HEK293 (cell line): ENCODE measurements around the gene CUL9.

Experiments
- CTCF ChIA-PET: fragments of 350-600 bp; formaldehyde crosslinking; extraction: SDS; loops from one replicate; lab custom pipeline; 2021; ENCODE audit warnings: antibody characterized with exemption; lab: Yijun Ruan, JAX
- POLR2A ChIA-PET: fragments of 300-600 bp; formaldehyde crosslinking; extraction: SDS; loops from one replicate; lab custom pipeline; 2020; ENCODE audit warnings: antibody characterized with exemption, inconsistent platforms; lab: Yijun Ruan, JAX
- H3K27ac ChIP-seq: fragments of 200-500 bp; sonication (Bioruptor generic); 2 replicates; pipeline ENCODE4 v1.5.1; 2014; ENCODE audit warnings: low read depth, low read length, control low read depth, inconsistent platforms; ENCODE audit errors: extremely low read depth
- H3K36me3 ChIP-seq, 2 experiments: fragments of 200-500 bp in 1 of 2; sonication (Bioruptor generic) in 1 of 2; 1 replicate in 1 of 2; 2 replicates in 1 of 2; pipeline ENCODE4 v1.5.1; 2014 to 2017; ENCODE audit warnings: inconsistent platforms in 2 of 2, low read length in 2 of 2; ENCODE audit not compliant: control insufficient read depth in 2 of 2, insufficient read depth in 1 of 2
- H3K4me1 ChIP-seq: fragments of 200-500 bp; sonication (Bioruptor generic); 2 replicates; pipeline ENCODE4 v1.5.1; 2014; ENCODE audit warnings: mild to moderate bottlenecking, low read length, inconsistent platforms; ENCODE audit not compliant: control insufficient read depth, insufficient read depth
- H3K4me3 ChIP-seq: 2 replicates; pipeline ENCODE4 v1.5.1; 2011; ENCODE audit warnings: low read depth, mild to moderate bottlenecking, control low read depth, low read length, moderate library complexity
- H3K9me3 ChIP-seq: fragments of 200-500 bp; sonication (Bioruptor generic); 2 replicates; pipeline ENCODE4 v1.5.1; 2014; ENCODE audit warnings: low read depth, low read length, inconsistent platforms; ENCODE audit not compliant: control insufficient read depth, insufficient read depth
- GFI1B ChIP-seq: fragments of 450-650 bp; formaldehyde crosslinking; IDR thresholded peaks from 2 replicates; pipeline ENCODE4 v1.5.1; 2016; ENCODE audit warnings: missing biosample characterization, missing genetic modification characterization
- IKZF3 ChIP-seq: fragments of 450-650 bp; IDR thresholded peaks from 2 replicates; pipeline ENCODE4 v1.5.0; 2018; ENCODE audit warnings: missing biosample characterization, mild to moderate bottlenecking, missing genetic modification characterization, moderate library complexity
- MZF1 ChIP-seq: fragments of 450-650 bp; formaldehyde crosslinking; IDR thresholded peaks from 2 replicates; pipeline ENCODE4 v1.5.1; 2017; ENCODE audit warnings: missing biosample characterization, missing genetic modification characterization, borderline replicate concordance
- PRDM6 ChIP-seq: fragments of 450-650 bp; formaldehyde crosslinking; IDR thresholded peaks from 2 replicates; pipeline ENCODE4 v1.5.1; 2017; ENCODE audit warnings: missing biosample characterization, missing genetic modification characterization
- SP2 ChIP-seq: fragments of 450-650 bp; formaldehyde crosslinking; IDR thresholded peaks from 2 replicates; pipeline ENCODE4 v1.5.1; 2016; ENCODE audit warnings: missing biosample characterization, missing genetic modification characterization
- TCF7L2 ChIP-seq: IDR thresholded peaks from 2 replicates; pipeline ENCODE4 v1.6.1; 2011; ENCODE audit warnings: low read depth, mild to moderate bottlenecking, inconsistent platforms, low read length, moderate library complexity, borderline replicate concordance
- TRIM28 ChIP-seq: IDR thresholded peaks from 2 replicates; pipeline ENCODE4 v1.6.1; 2011; ENCODE audit warnings: low read length, control low read depth, borderline replicate concordance
- ZBTB20 ChIP-seq: fragments of 450-650 bp; formaldehyde crosslinking; IDR thresholded peaks from 2 replicates; pipeline ENCODE4 v1.5.1; 2016; ENCODE audit warnings: missing biosample characterization, missing genetic modification characterization
- ZNF223 ChIP-seq: fragments of 450-650 bp; formaldehyde crosslinking; IDR thresholded peaks from 2 replicates; pipeline ENCODE4 v1.5.1; 2016; ENCODE audit warnings: missing biosample characterization, missing genetic modification characterization
- ZNF501 ChIP-seq: fragments of 450-650 bp; formaldehyde crosslinking; IDR thresholded peaks from 2 replicates; pipeline ENCODE4 v1.5.1; 2016; ENCODE audit warnings: missing biosample characterization, missing genetic modification characterization
- ZNF513 ChIP-seq: fragments of 450-650 bp; IDR thresholded peaks from 2 replicates; pipeline ENCODE4 v1.5.1; 2018; ENCODE audit warnings: missing biosample characterization, missing genetic modification characterization
- ZNF558 ChIP-seq: fragments of 450-650 bp; formaldehyde crosslinking; IDR thresholded peaks from 2 replicates; pipeline ENCODE4 v1.5.1; 2016; ENCODE audit warnings: missing biosample characterization, missing genetic modification characterization
- ZNF707 ChIP-seq: fragments of 450-650 bp; formaldehyde crosslinking; IDR thresholded peaks from 2 replicates; pipeline ENCODE4 v1.5.1; 2016; ENCODE audit warnings: missing biosample characterization, missing genetic modification characterization
- TF ChIP-seq, protein P1 (sequence below): fragments of 450-650 bp; formaldehyde crosslinking; conservative IDR thresholded peaks from 2 replicates; pipeline ENCODE4 v1.5.1; 2016; ENCODE audit warnings: low read depth, missing biosample characterization, missing genetic modification characterization
- TF ChIP-seq, protein P2 (sequence below): IDR thresholded peaks from 2 replicates; pipeline ENCODE4 v1.6.1; 2011; ENCODE audit warnings: mild to moderate bottlenecking, low read depth, low read length, borderline replicate concordance
- TF ChIP-seq, protein P3 (sequence below): fragments of 450-650 bp; formaldehyde crosslinking; IDR thresholded peaks from 2 replicates; pipeline ENCODE4 v1.5.1; 2016; ENCODE audit warnings: missing biosample characterization, missing genetic modification characterization
- TF ChIP-seq, protein P4 (sequence below): fragments of 450-650 bp; formaldehyde crosslinking; IDR thresholded peaks from 2 replicates; pipeline ENCODE4 v1.5.1; 2016; ENCODE audit warnings: missing biosample characterization, missing genetic modification characterization
- TF ChIP-seq, protein P5 (sequence below): fragments of 450-650 bp; formaldehyde crosslinking; IDR thresholded peaks from 2 replicates; pipeline ENCODE4 v1.5.1; 2017; ENCODE audit warnings: missing biosample characterization, missing genetic modification characterization

The CUL9 gene

DNA sequence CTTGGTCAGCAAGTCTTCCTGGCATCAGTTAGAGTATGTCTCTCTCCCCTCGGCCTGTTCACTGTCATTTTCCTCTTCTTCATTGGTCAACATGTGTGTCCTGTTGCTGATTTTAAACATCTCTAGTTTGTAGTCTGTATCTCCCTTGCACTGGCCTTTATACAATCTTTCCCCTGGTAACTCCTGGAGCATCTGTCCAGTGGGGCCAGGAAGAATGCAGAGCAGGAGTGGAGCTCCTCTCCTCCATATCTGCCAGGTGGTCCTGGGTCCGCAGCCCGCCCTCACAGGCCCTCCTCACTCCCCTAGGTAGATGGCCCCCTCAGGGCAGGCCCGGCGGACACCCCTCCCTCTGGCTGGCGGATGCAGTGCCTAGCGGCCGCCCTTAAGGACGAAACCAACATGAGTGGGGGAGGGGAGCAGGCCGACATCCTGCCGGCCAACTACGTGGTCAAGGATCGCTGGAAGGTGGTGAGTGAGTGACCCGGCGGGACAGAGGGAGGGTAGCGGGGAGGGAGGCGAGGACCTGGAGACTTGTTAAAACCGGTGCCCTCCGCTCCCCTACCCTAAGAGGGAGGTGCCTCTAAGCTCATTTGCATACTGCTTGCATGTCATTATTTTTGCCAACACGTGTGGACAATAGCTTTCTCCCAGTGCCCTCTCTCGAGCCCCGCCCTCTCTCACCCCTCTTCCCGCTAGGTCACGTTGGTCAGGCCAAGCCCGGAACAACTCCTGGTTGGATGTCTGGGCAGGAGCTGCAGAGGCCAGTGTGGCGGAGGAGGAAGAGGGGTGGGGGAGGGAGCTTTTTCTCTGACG, 64.5 kb downstream of the CUL9 start (continued):
- TF ChIP-seq, protein P1, sequence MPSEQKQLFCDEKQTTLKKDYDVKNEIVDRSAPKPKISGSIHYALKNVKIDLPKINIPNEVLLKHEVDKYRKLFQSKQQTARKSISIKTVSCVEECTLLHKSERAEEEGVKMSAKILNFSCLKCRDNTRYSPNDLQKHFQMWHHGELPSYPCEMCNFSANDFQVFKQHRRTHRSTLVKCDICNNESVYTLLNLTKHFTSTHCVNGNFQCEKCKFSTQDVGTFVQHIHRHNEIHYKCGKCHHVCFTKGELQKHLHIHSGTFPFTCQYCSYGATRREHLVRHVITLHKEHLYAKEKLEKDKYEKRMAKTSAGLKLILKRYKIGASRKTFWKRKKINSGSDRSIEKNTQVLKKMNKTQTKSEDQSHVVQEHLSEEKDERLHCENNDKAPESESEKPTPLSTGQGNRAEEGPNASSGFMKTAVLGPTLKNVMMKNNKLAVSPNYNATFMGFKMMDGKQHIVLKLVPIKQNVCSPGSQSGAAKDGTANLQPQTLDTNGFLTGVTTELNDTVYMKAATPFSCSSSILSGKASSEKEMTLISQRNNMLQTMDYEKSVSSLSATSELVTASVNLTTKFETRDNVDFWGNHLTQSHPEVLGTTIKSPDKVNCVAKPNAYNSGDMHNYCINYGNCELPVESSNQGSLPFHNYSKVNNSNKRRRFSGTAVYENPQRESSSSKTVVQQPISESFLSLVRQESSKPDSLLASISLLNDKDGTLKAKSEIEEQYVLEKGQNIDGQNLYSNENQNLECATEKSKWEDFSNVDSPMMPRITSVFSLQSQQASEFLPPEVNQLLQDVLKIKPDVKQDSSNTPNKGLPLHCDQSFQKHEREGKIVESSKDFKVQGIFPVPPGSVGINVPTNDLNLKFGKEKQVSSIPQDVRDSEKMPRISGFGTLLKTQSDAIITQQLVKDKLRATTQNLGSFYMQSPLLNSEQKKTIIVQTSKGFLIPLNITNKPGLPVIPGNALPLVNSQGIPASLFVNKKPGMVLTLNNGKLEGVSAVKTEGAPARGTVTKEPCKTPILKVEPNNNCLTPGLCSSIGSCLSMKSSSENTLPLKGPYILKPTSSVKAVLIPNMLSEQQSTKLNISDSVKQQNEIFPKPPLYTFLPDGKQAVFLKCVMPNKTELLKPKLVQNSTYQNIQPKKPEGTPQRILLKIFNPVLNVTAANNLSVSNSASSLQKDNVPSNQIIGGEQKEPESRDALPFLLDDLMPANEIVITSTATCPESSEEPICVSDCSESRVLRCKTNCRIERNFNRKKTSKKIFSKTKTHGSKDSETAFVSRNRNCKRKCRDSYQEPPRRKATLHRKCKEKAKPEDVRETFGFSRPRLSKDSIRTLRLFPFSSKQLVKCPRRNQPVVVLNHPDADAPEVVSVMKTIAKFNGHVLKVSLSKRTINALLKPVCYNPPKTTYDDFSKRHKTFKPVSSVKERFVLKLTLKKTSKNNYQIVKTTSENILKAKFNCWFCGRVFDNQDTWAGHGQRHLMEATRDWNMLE (tag by site-specific recombination), result no peak
- peak; percentile 74 for TF ChIP-seq IKZF3
- peak; percentile 44; the same call in 1 of the 2 replicates for TF ChIP-seq SP2 (tag by site-specific recombination)
- TF ChIP-seq ZNF223 (tag by site-specific recombination), result no peak
- TF ChIP-seq, protein P2, sequence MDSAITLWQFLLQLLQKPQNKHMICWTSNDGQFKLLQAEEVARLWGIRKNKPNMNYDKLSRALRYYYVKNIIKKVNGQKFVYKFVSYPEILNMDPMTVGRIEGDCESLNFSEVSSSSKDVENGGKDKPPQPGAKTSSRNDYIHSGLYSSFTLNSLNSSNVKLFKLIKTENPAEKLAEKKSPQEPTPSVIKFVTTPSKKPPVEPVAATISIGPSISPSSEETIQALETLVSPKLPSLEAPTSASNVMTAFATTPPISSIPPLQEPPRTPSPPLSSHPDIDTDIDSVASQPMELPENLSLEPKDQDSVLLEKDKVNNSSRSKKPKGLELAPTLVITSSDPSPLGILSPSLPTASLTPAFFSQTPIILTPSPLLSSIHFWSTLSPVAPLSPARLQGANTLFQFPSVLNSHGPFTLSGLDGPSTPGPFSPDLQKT, result no peak
- TF ChIP-seq TRIM28, result peak; percentile 73; the same call in 1 of the 2 replicates
- TF ChIP-seq ZNF707 (tag by site-specific recombination), result peak; percentile 55; the same call in 1 of the 2 replicates
- TF ChIP-seq MZF1 (tag by site-specific recombination), result no peak
- no peak for TF ChIP-seq TCF7L2
- peak; percentile 28; the same call in 1 of the 2 replicates for TF ChIP-seq ZNF513 (tag by site-specific recombination)
- TF ChIP-seq, protein P3, sequence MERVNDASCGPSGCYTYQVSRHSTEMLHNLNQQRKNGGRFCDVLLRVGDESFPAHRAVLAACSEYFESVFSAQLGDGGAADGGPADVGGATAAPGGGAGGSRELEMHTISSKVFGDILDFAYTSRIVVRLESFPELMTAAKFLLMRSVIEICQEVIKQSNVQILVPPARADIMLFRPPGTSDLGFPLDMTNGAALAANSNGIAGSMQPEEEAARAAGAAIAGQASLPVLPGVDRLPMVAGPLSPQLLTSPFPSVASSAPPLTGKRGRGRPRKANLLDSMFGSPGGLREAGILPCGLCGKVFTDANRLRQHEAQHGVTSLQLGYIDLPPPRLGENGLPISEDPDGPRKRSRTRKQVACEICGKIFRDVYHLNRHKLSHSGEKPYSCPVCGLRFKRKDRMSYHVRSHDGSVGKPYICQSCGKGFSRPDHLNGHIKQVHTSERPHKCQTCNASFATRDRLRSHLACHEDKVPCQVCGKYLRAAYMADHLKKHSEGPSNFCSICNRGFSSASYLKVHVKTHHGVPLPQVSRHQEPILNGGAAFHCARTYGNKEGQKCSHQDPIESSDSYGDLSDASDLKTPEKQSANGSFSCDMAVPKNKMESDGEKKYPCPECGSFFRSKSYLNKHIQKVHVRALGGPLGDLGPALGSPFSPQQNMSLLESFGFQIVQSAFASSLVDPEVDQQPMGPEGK (tag by site-specific recombination), result 0 out of 2 replicates have a peak, but pooled peaks have one; percentile 10

DNA sequence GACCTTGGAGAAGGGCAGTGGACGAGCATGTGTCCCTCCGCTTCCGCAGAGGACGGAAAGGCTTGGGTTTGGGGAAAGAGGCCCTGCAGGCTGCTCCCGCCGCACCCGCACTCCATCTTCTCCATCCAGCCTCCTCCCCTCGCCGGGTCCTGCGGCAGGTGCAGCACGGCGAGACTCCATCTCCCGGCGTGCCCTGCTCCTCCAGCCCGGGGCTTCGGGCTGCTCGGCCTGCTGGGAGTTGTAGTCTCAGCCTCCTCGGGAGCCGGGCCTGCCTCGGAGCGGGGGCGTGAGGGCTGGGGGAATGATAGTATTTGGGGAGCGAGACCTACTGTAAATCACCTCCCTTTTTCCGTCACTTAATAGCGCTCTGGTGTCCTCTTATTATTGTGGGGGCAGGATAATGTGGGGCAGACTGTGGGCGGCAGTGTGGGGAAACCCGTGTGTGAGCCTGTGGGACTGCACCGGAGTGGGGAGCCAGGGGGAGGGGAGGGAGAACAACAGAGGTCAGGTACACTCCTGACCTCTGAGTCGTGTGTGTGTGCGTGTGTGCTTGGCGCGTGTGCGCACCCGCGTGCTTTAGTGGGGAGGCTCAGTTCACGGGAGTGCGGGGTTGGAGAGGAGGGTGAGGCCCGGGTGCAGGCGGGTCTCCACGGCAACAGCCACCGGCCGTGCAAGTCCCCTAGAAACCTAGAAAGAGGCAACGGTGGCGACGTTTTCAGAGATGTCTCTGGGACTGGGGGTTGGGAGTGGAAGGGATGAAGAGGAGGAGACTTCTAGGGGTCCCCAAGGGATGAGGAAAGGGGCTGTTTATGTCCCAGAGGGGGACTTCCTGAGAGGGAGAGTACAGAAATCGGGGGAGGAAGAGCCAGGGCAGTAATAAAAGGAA, 65.4 kb downstream of the CUL9 start:
- Histone ChIP-seq H3K4me1 (peaks cover 15% of the 10 kb centered on the region), H3K9me3 (no peaks in the 10 kb centered on the region), H3K4me3 (peak overlapping the region; percentile 30), H3K27ac (no peak overlapping the region), H3K36me3 (no peaks in the 10 kb centered on the region)
- ChIA-PET POLR2A (interaction anchor here (0.6 to 1.3 kb wide), 8 partner anchors 10 to 234 kb away, joined by 3 to 10 read pairs (median 5); partner anchors contain the start of genes CRIP3, CUL7, CUL9 and DNPH1), CTCF (interaction anchor here (0.7 to 1.9 kb wide), 5 partner anchors 18 to 88 kb away, joined by 3 to 8 read pairs (median 4); partner anchors contain the start of gene DNPH1)
- TF ChIP-seq ZBTB20 (tag by site-specific recombination) (peak; percentile 90), GFI1B (no peak), ZNF501 (tag by site-specific recombination) (peak; percentile 53), PRDM6 (tag by site-specific recombination) (no peak), ZNF558 (tag by site-specific recombination) (no peak; the same call in 1 of the 2 replicates)
- TF ChIP-seq, protein P4, sequence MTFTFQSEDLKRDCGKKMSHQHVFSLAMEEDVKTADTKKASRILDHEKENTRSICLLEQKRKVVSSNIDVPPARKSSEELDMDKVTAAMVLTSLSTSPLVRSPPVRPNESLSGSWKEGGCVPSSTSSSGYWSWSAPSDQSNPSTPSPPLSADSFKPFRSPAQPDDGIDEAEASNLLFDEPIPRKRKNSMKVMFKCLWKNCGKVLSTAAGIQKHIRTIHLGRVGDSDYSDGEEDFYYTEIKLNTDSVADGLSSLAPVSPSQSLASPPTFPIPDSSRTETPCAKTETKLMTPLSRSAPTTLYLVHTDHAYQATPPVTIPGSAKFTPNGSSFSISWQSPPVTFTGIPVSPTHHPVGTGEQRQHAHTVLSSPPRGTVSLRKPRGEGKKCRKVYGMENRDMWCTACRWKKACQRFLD (tag by site-specific recombination), result no peak
- TF ChIP-seq, protein P5, sequence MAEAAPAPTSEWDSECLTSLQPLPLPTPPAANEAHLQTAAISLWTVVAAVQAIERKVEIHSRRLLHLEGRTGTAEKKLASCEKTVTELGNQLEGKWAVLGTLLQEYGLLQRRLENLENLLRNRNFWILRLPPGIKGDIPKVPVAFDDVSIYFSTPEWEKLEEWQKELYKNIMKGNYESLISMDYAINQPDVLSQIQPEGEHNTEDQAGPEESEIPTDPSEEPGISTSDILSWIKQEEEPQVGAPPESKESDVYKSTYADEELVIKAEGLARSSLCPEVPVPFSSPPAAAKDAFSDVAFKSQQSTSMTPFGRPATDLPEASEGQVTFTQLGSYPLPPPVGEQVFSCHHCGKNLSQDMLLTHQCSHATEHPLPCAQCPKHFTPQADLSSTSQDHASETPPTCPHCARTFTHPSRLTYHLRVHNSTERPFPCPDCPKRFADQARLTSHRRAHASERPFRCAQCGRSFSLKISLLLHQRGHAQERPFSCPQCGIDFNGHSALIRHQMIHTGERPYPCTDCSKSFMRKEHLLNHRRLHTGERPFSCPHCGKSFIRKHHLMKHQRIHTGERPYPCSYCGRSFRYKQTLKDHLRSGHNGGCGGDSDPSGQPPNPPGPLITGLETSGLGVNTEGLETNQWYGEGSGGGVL (tag by site-specific recombination), result peak; percentile 94
